HG02938 (cell line): ENCODE results near the gene FOXP1.

ENCODE experiments used
- ATAC-seq: cut with Tn5 transposase; IDR thresholded peaks from one replicate; pipeline ENCODE4 v1.9.1; 2021; ENCODE audit warnings: mild to moderate bottlenecking, moderate library complexity; ENCODE audit not compliant: unreplicated experiment

The FOXP1 gene

DNA sequence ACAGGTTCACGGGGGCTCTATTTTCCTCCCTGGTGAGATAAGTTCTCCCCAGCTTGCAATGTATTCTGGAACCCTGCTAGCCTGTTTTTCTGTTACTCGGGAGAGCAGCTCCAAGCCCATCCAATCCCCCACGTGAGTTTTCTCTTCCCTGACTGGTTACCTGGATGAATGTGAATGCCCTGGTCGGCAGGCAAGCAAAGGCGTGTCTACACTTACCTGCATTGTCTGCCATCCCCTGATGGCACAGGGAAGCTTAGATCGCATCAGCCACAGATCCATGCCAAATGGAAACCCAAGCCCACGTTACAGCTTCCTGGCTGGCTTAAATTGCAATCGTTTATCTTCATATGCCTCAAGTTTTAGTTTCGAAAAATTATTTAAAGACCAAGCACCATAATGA is 149.9 kb downstream of the FOXP1 start:
- no peak for ATAC-seq

- no peak for ATAC-seq
Measured at GRCh38 chr3:71432044-71432975, 151.2 kb downstream of the FOXP1 start.

DNA sequence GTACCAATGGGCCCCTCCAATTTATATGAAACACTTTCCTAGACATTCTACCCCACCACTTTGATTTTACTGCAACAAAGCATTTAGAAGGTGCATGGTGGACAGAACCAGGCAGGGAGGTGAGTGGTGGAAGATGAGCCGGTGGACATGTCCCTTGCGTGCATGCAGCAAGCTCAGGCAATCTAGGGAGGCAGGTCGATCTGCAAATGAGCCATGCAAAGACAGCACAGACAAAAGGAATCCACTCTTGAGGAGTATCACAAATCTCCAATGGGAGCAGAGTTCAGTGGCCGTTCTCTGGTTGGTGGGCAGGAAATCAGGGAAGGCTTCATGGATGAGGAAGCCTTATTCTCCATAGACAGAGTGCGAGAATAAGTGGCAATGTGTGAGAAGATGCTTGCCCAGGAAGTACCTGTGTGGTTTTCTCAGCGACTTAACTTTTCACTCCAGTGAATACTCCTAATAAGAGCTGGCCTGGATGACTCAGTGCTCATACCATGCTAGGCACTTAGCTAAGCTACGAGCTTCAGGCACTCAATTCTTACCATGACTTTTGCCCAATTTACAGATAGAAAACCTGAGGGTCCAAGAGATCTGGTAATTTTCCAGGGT is 152.5 kb downstream of the FOXP1 start:
- ATAC-seq = no peak

GRCh38 chr3:71429597-71429988 is 153.9 kb downstream of the FOXP1 start:
- ATAC-seq = no peak

- no peak for ATAC-seq
Measured at GRCh38 chr3:71428841-71429596, 154.5 kb downstream of the FOXP1 start.

- no peak for ATAC-seq
Measured at GRCh38 chr3:71425491-71426071, 157.9 kb downstream of the FOXP1 start.

- ATAC-seq = no peak
Measured at GRCh38 chr3:71423151-71423906, 160.2 kb downstream of the FOXP1 start.

DNA sequence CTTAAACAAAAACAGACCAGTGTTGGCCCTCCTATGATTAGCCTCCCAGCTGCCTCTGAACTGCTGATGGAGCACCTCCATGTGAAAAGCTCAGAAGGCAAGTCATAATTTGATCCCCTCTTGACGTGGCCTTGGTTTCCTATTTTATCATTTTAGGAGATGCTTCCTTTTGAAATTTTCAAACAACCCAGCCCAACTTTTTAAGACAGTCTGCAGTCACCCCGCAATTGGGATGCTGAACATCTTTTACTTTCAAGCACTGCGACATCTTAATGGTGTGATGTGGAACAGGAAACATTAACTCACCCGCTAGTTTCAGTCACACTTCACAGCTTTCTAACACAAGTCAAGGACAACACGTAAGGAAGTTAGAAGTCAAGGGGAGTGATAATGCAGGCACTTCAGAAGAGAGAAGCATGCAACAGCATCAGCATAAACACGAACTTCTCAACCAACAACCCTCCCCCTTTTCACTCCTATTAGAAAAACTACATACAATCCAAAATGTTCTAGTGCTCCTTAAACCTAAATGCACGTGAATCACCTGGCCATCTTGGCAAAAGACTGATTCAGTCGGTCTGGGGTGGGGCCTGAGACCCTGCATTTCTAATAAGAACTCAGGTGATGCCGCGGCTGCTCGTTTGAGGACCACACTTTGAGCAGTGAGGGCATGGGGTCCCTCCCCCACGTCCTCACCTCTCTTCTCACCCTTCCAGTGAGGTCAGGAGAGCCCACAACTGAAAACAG is 161.5 kb downstream of the FOXP1 start:
- peak; percentile 83 for ATAC-seq

DNA sequence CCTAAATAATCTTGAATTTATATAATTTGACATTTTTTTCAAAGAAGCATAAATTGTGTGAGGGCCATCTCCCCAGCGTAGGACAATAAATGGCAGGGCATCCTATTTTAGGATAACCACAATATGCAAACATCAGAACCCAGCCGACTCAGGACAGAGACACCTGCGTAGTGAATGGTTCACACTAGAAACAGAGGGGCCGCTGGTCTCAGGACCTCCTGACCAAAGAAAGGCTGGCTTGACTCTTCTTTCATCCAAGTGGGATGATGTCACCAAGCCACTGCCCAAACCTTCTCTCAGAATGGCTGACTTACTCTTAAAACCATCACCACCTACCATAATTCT is 162.1 kb downstream of the FOXP1 start:
- peak; percentile 70 for ATAC-seq

GRCh38 chr3:71419369-71419768 is 164.2 kb downstream of the FOXP1 start:
- no peak for ATAC-seq

GRCh38 chr3:71417791-71418190 is 165.7 kb downstream of the FOXP1 start:
- no peak for ATAC-seq

DNA sequence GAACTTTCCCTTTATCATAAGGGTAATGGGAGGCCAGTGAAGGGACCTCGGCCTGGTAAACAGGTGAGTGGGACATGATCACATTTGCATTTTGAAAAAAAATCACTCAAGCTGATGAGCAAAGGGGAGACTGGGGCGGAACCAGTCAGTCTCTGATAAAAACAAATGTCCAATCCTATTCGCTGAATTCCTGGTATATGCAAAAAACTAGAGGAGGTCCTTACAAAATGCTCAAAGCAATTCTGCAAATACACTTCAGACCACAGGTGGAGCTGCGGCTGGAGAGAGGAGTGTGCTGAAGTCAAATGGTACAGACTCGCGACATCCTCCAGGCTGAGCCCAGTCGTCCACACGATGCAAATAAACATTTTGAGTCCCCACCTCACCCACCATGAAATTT is 166.7 kb downstream of the FOXP1 start:
- ATAC-seq = no peak

- ATAC-seq = no peak
Measured at GRCh38 chr3:71415681-71416122, 167.8 kb downstream of the FOXP1 start.

GRCh38 chr3:71414189-71414927 is 169.2 kb downstream of the FOXP1 start:
- ATAC-seq = no peak

GRCh38 chr3:71413572-71413971 is 170.0 kb downstream of the FOXP1 start:
- ATAC-seq = no peak

- no peak for ATAC-seq
Measured at GRCh38 chr3:71409352-71409751, 174.2 kb downstream of the FOXP1 start.

GRCh38 chr3:71408903-71409302 is 174.6 kb downstream of the FOXP1 start:
- ATAC-seq = no peak

GRCh38 chr3:71407823-71408222 is 175.7 kb downstream of the FOXP1 start:
- no peak for ATAC-seq
